ENCODE measurements around the gene MAFG.
A peak's percentile ranks its signal among the peaks of the same experiment; 100 is the strongest.

DNA sequence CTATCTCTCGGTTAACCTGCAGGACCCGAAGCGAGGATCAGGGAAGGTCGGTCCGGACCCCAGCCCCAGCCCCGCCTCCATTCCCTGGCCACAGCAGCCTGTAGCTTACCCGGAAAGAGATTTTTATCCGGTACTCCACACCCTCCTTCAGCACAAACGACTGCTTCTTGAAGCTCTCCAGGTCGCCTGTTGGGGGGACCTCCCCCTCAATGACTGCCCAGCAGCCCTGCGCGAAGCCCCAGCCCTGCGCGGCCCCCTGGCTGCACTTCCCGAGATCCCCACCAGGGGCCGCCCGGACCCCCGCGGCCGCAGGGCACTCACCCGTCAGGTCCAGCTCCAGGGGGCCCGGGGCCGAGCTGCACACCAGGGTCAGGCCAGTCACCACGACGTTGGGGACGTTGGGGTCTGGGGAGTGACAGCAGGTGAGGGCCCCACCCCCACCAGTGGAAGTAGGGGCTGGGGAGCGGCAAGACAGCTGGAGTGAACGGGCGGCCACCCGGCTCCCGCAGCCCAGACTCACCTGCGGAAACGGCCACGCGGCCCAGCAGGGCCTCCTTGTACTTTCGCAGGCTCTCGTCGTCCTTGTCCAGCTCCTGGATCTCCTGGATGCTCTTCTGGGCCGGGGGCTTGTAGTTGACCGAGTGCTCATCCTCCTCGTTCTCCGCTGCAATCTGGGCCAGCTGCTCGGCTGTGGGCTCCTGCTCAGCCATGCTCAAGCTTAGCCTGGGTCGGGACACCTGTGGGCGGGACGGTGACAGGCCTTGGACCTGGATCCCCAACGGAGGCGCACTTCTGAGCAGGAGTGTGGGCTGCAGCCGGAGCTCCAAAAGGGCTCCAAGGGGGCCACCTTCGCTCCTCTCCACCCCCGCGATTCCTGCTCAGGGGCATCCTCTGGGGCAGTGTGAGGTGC is 58.1 kb downstream of the MAFG start:
- TF ChIP-seq, protein P1, sequence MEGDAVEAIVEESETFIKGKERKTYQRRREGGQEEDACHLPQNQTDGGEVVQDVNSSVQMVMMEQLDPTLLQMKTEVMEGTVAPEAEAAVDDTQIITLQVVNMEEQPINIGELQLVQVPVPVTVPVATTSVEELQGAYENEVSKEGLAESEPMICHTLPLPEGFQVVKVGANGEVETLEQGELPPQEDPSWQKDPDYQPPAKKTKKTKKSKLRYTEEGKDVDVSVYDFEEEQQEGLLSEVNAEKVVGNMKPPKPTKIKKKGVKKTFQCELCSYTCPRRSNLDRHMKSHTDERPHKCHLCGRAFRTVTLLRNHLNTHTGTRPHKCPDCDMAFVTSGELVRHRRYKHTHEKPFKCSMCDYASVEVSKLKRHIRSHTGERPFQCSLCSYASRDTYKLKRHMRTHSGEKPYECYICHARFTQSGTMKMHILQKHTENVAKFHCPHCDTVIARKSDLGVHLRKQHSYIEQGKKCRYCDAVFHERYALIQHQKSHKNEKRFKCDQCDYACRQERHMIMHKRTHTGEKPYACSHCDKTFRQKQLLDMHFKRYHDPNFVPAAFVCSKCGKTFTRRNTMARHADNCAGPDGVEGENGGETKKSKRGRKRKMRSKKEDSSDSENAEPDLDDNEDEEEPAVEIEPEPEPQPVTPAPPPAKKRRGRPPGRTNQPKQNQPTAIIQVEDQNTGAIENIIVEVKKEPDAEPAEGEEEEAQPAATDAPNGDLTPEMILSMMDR (conservative IDR thresholded peaks at IDR 0.05; ENCODE audit: low read depth in 2 of 2), result peak; percentile 76 to 79
- no peak for TF ChIP-seq EZH2phosphoT487 (IDR thresholded peaks at IDR 0.05; ENCODE audit: unreplicated experiment)
